HG03108 (cell line): Measurements from ENCODE around the gene UGT2B17.
"Not testable (repeated sequence)": the region's sequence is repeated elsewhere in the genome, so short reads cannot be mapped to it uniquely, and the experiment has no call there.

Experiments
- ATAC-seq: cut with Tn5 transposase; IDR thresholded peaks from one replicate; pipeline ENCODE4 v1.9.1; 2021; ENCODE audit warnings: moderate library complexity; ENCODE audit not compliant: unreplicated experiment

UGT2B17 gene

GRCh38 chr4:68576272-68577125, at the start of gene UGT2B17:
Gene UGT2B17, minus strand, starts transcription at chr4:68576322. Its CDS starts 7,838 bp downstream, at chr4:68568484.
- ATAC-seq = peak; percentile 87

- not testable (repeated sequence) for ATAC-seq
Measured at GRCh38 chr4:68622731-68623130, 46.6 kb upstream of the UGT2B17 start.

GRCh38 chr4:68617003-68617698, 41.0 kb upstream of the UGT2B17 start:
- ATAC-seq = peak; percentile 90

- no peak for ATAC-seq
Measured at GRCh38 chr4:68615699-68616422, 39.7 kb upstream of the UGT2B17 start.

GRCh38 chr4:68613752-68614151, 37.6 kb upstream of the UGT2B17 start:
- ATAC-seq = no peak

GRCh38 chr4:68606240-68606639, 30.1 kb upstream of the UGT2B17 start:
- ATAC-seq = no peak

- ATAC-seq = no peak
Measured at GRCh38 chr4:68599150-68599549, 23.0 kb upstream of the UGT2B17 start.

- no peak for ATAC-seq
Measured at GRCh38 chr4:68597482-68597881, 21.4 kb upstream of the UGT2B17 start.

GRCh38 chr4:68594678-68595077, 18.6 kb upstream of the UGT2B17 start:
- no peak for ATAC-seq

GRCh38 chr4:68593112-68593511, 17.0 kb upstream of the UGT2B17 start:
- no peak for ATAC-seq

- peak; percentile 60 for ATAC-seq
Measured at GRCh38 chr4:68592673-68593072, 16.6 kb upstream of the UGT2B17 start.

GRCh38 chr4:68591204-68591603, 15.1 kb upstream of the UGT2B17 start:
- ATAC-seq = no peak

GRCh38 chr4:68589790-68590189, 13.7 kb upstream of the UGT2B17 start:
- ATAC-seq = no peak

GRCh38 chr4:68582339-68582717, 6.2 kb upstream of the UGT2B17 start:
- ATAC-seq = no peak

GRCh38 chr4:68581383-68582338, 5.5 kb upstream of the UGT2B17 start:
- no peak for ATAC-seq

GRCh38 chr4:68577590-68577989, 1.5 kb upstream of the UGT2B17 start:
- no peak for ATAC-seq

- ATAC-seq = not testable (repeated sequence)
Measured at GRCh38 chr4:68575636-68576035, 486 bp downstream of the UGT2B17 start.

GRCh38 chr4:68575081-68575480, 1.0 kb downstream of the UGT2B17 start:
- no peak for ATAC-seq

GRCh38 chr4:68572653-68573170, 3.4 kb downstream of the UGT2B17 start:
- ATAC-seq = no peak

GRCh38 chr4:68570122-68570507, 6.0 kb downstream of the UGT2B17 start:
- ATAC-seq = peak; percentile 44
